ENCODE data around the gene FBXO15.

FBXO15 gene

GRCh38 chr18:74069178-74070050, 78.2 kb downstream of the FBXO15 start:
- H3K4me3 ChIP-seq (ENCODE audit: low read length) = no peak overlapping the region
- TF ChIP-seq ZNF274 (IDR thresholded peaks at IDR 0.05; ENCODE audit: low read depth, low read length) = no peak

DNA sequence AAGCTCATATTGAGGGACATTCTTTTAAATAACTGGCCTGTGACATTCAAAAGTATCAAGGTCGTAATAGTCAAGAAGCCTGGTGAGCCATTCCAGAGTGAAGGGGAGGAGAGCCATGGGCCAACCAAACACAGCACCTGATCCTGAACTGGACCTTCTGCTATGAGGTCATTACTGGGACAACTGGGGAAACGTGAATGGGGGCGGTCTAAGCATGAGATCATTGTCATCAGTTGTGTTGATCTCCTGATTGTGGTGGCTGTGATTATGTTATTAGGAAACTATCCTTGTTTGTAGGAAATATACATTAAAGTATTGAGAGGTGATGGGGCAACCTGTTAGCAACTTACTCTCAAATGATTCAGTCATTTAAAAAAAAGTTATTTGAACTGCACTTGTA, 79.3 kb downstream of the FBXO15 start:
- no peak for TF ChIP-seq ZNF274 (IDR thresholded peaks at IDR 0.05; ENCODE audit: low read depth, low read length)
- H3K4me3 ChIP-seq (ENCODE audit: low read length) = no peak overlapping the region

DNA sequence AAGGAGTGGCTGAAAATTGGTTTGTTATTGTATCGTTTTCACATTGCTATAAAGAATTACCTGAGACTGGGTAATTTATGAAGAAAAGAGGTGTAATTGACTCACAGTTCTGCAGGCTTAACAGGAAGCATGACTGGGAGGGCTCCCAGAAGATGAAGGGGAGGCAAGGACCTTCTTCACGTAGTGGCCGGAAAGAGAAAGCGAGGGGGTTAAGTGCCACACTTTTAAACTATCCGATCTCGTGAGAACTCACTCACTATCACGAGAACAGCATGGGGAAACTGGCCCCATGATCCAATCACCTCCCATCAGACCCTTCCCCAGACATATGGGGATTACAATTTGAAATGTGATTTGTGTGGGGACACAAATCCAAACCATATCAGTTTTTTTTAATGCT, 81.6 kb downstream of the FBXO15 start:
- H3K4me3 ChIP-seq (ENCODE audit: low read length) = no peak overlapping the region

DNA sequence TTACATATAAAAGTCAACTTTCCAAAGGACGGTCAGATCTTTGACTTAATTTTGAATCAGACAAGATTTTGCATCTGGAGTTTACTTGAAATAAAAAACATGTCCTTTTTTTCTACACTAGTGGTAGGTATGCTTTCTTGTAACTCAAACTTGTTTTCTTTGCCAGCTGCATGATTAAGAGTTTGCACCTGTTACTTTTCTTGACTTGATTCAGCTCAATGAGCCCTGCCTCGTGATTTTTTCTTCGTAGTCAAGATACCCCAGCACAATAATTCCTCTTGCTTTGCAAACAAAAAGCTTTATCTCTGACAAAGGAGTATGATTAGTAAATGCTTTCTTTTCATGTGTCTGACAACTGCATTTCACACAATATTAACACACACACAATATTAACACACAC, 82.3 kb downstream of the FBXO15 start:
- H3K4me3 ChIP-seq (ENCODE audit: low read length) = no peak overlapping the region
- TF ChIP-seq ZNF274 (IDR thresholded peaks at IDR 0.05; ENCODE audit: low read depth, low read length) = no peak

More for the DNA sequence above, 81.6 kb downstream of the FBXO15 start:
- no peak for TF ChIP-seq ZNF274 (IDR thresholded peaks at IDR 0.05; ENCODE audit: low read depth, low read length)

DNA sequence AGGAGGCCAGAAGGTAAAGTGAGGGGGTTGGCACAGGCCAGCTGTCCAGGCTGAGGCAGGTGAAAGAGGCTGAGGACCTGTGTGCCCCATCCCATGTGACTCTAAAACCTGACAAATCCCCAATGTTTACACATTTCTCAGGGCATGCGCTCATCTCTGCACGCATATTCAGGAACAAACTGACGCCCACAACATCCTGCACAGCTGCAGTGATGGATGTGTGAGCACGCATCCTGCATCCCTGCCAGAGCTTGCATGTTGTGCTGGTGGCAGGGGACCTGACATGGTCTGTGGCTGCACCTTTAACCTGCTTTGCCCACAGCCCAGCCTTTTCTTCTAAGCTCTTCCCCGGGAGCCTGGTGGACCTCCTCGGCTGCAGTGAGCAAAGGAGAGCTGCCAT, 83.1 kb downstream of the FBXO15 start:
- no peak for TF ChIP-seq ZNF274 (IDR thresholded peaks at IDR 0.05; ENCODE audit: low read depth, low read length)
- no peak overlapping the region for H3K4me3 ChIP-seq (ENCODE audit: low read length)

DNA sequence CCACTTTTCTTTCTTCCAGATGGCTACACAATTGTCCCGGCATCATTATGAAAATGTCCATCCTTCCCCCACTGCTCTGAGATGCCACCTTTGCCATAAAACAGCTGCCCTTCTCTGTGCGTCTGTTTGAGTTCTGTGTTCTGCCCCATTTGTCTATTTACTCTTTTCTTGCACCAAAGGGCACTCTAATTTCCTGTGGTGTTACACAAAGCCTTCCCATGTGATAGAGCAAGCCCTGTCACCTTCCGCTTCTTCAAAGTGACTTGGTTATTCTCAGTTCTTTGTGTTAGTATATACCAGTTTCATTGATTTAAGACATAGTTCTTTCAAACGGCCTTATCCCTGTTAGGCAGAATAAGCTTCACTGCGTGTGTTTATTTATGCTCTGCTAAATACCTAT, 84.1 kb downstream of the FBXO15 start:
- no peak overlapping the region for H3K4me3 ChIP-seq (ENCODE audit: low read length)
- TF ChIP-seq ZNF274 (IDR thresholded peaks at IDR 0.05; ENCODE audit: low read depth, low read length) = no peak

GRCh38 chr18:74063023-74063422, 84.6 kb downstream of the FBXO15 start:
- TF ChIP-seq ZNF274 (IDR thresholded peaks at IDR 0.05; ENCODE audit: low read depth, low read length) = no peak
- no peak overlapping the region for H3K4me3 ChIP-seq (ENCODE audit: low read length)

GRCh38 chr18:74062037-74062436, 85.6 kb downstream of the FBXO15 start:
- no peak for TF ChIP-seq ZNF274 (IDR thresholded peaks at IDR 0.05; ENCODE audit: low read depth, low read length)
- H3K4me3 ChIP-seq (ENCODE audit: low read length) = no peak overlapping the region

DNA sequence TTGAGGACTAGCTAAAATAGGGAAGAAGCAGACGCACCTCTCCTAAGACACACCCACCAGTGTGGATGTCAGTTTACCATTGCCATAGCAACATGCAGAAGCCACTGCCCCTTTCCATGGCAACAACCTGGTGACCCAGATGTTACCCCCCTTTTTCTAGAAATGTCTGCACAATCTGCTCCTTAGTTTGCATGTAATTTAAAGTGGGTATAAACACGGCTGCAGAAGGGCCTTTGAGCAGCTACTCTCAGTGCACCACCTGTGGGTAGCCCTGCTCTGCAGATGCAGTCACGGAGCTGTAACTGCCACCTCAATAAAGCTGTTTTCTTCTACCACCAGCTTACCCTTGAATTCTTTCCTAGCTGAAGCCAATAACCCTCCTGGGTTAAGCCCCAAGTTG, 87.1 kb downstream of the FBXO15 start:
- no peak for TF ChIP-seq ZNF274 (IDR thresholded peaks at IDR 0.05; ENCODE audit: low read depth, low read length)
- no peak overlapping the region for H3K4me3 ChIP-seq (ENCODE audit: low read length)

GRCh38 chr18:74050807-74051206, 96.8 kb downstream of the FBXO15 start:
- H3K4me3 ChIP-seq (ENCODE audit: low read length) = no peak overlapping the region
- TF ChIP-seq ZNF274 (IDR thresholded peaks at IDR 0.05; ENCODE audit: low read depth, low read length) = no peak

DNA sequence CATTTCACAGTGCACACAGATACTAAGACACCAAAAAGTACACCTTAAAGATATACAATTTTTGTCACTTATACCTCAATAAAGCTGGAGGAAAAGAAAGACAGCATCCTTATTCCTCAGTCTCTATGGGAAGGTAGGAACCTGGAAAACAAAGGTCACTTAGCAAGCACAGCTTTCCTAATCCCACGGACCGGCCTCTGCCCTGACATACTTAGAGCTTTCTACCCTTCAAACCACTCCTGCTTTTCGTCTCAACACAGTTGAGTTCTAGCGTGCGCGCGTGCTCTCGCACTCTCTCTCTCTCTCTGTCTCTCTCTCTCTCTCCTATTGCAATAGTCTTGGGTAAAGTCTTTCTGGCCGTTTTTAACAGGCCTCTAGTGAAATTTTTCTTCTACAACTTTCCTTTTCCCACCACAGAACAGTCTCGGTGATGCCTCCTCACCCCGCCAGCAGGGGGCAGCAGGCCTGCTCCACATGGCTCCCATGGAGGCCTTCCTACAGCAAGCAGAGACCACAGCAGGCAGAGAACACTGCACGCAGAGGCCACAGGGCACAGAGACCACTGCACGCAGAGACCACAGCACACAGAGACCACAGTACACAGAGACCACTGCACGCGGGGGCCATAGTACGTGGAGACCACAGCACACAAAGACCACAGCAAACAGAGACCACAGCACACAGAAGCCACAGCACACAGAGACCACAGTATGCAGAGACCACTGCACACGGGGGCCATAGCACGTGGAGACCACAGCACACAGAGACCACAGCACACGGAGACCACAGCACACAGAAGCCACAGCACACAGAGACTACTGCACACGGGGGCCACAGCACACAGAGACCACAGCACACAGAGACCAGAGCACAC, 106.9 kb downstream of the FBXO15 start:
- H3K4me3 ChIP-seq (ENCODE audit: low read length) = no peak overlapping the region
- TF ChIP-seq ZNF274 (IDR thresholded peaks at IDR 0.05; ENCODE audit: low read depth, low read length) = no peak

DNA sequence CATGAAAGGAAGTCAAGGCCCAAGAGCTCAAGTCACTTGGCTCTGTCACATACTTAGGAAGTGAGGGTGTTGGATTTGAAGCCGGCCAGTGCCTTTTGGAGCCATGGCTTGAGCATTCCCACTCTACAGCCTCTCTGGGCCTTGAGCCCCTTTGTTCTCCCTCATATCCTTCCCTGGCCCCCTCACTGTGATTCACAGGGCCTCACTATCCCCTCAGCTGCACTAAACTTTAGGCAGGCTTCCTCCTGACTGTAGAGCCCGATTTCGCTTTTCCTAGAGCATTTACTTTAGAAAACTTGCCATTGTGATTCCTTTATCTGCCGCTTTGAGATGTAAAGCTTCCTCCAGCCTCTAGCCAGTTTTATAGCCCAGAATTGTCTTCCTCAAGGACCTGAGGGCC, 107.6 kb downstream of the FBXO15 start:
- no peak overlapping the region for H3K4me3 ChIP-seq (ENCODE audit: low read length)
- TF ChIP-seq ZNF274 (IDR thresholded peaks at IDR 0.05; ENCODE audit: low read depth, low read length) = no peak

GRCh38 chr18:74029161-74029560, 118.5 kb downstream of the FBXO15 start:
- no peak overlapping the region for H3K4me3 ChIP-seq (ENCODE audit: low read length)
- no peak for TF ChIP-seq ZNF274 (IDR thresholded peaks at IDR 0.05; ENCODE audit: low read depth, low read length)

Measured in GM08714 (cell line).